Kidney (tissue), 14 donors: ENCODE results near the gene PLCD3. TPM values are rescaled to one million over a fixed set of nuclear protein-coding genes. Genes with fewer than 3 reads are reported as not detected.

Experiments
- DNase-seq, 5 donors: peaks; one replicate each; pipeline ENCODE4 v3.0.0-alpha.2; 2013 to 2020
- FAIRE-seq: peaks from 2 replicates; lab custom pipeline; 2012; peaks lifted over from hg19 to GRCh38; lab: Jason Lieb, UNC
- H3K27ac ChIP-seq, 2 donors: one replicate each; pipeline ENCODE4 v1.7.0; 2013; ENCODE audit warnings: low read depth in 2 of 2, low read length in 2 of 2, inconsistent platforms in 1 of 2
- H3K27me3 ChIP-seq: one replicate; pipeline ENCODE4 v1.7.1; 2013; ENCODE audit warnings: low read length, inconsistent platforms; ENCODE audit not compliant: control insufficient read depth, insufficient read depth
- H3K36me3 ChIP-seq, 3 donors: one replicate each; pipeline versions ENCODE4 v1.7.0 to v1.7.1; 2013; ENCODE audit warnings: low read length in 3 of 3, control low read depth in 1 of 3, inconsistent platforms in 1 of 3; ENCODE audit not compliant: insufficient read depth in 3 of 3, control insufficient read depth in 2 of 3
- H3K4me1 ChIP-seq, 3 donors: one replicate each; pipeline versions ENCODE4 v1.7.0 to v1.7.1; 2013; ENCODE audit warnings: low read length in 3 of 3, inconsistent platforms in 1 of 3, low read depth in 1 of 3; ENCODE audit not compliant: control insufficient read depth in 2 of 3, insufficient read depth in 2 of 3
- H3K4me3 ChIP-seq, 3 donors: one replicate each; pipeline versions ENCODE4 v1.7.0 to v1.8.1; 2013; ENCODE audit warnings: low read length in 3 of 3, control low read depth in 1 of 3, inconsistent platforms in 1 of 3
- H3K9ac ChIP-seq, 3 donors: one replicate each; pipeline versions ENCODE4 v1.7.0 to v1.7.1; 2013; ENCODE audit warnings: low read length in 3 of 3, control low read depth in 1 of 3, inconsistent platforms in 1 of 3
- H3K9me3 ChIP-seq, 3 donors: one replicate each; pipeline versions ENCODE4 v1.7.0 to v1.7.1; 2013; ENCODE audit warnings: low read length in 3 of 3, control low read depth in 1 of 3, inconsistent platforms in 1 of 3; ENCODE audit not compliant: control insufficient read depth in 2 of 3, insufficient read depth in 1 of 3
- CTCF ChIP-seq: IDR thresholded peaks from 3 replicates; pipeline ENCODE4 v1.5.1; 2012; ENCODE audit warnings: mild to moderate bottlenecking, moderate library complexity, borderline replicate concordance; ENCODE audit not compliant: insufficient read depth; ENCODE audit errors: extremely low read depth
- intact Hi-C: fragments of 100-400 bp; cut with DNase I; formaldehyde crosslinking; loops from one replicate; pipeline ENCODE4 v1.11.1; 2022
- polyA plus RNA-seq: library from polyadenylated mRNA; stranded (reverse); fragments of 350-450 nt; fragmentation: Illumina TruSeq; extraction: RNeasy Lipid Tissue Mini Kit (QIAGEN cat#74804); gene quantifications from one replicate; pipeline ENCODE4 v1.2.3, GENCODE V29; 2014; ENCODE audit warnings: low read depth, low replicate concordance; ENCODE audit not compliant: insufficient read depth
- total RNA-seq: library from RNA; stranded (reverse); fragmentation: NEBNext Ultra II Directional; extraction: Animal tissue kit (Norgen Biotek cat#: 25700); gene quantifications from one replicate; pipeline ENCODE4 v1.2.1, GENCODE V29; 2021
- donor health status: control.
- donor health status: control.
- donor health status: control.
- donor health status: control.
- donor health status: control.
- donor health status: DM: yes; HTN: yes; CAD: no.
- donor health status: Normal renal cell carcinoma (clear cell type).

The PLCD3 gene
- total and polyA plus RNA-seq, 2 donors from 2014 or later = 14.8 to 111 TPM

GRCh38 chr17:45073414-45074070 is 58.8 kb downstream of the PLCD3 start:
- TF ChIP-seq CTCF = no peak
- H3K4me1 ChIP-seq = peaks cover 0 to 5% (median 0%) of the 10 kb centered on the region in 3 donors
- H3K9ac ChIP-seq = no peak overlapping the region

GRCh38 chr17:45070809-45071208 is 61.5 kb downstream of the PLCD3 start:
- H3K27ac ChIP-seq = no peak overlapping the region
- no peak overlapping the region for H3K9ac ChIP-seq
- H3K4me3 ChIP-seq = no peak overlapping the region
- TF ChIP-seq CTCF = no peak
- intact Hi-C loops = no loop called here
- FAIRE-seq = no peak
- H3K4me1 ChIP-seq = no peaks in the 10 kb centered on the region
- DNase-seq = no peak
- H3K9me3 ChIP-seq = no peaks in the 10 kb centered on the region
- peaks cover 0 to 4% (median 3%) of the 10 kb centered on the region in 3 donors for H3K36me3 ChIP-seq
- H3K27me3 ChIP-seq = no peaks in the 10 kb centered on the region

More at GRCh38 chr17:45073414-45074070, 58.8 kb downstream of the PLCD3 start:
- Histone ChIP-seq H3K9me3 (no peaks in the 10 kb centered on the region), H3K27me3 (no peaks in the 10 kb centered on the region), H3K27ac (no peak overlapping the region), H3K36me3 (peaks cover 0 to 4% (median 3%) of the 10 kb centered on the region in 3 donors), H3K4me3 (no peak overlapping the region)
- FAIRE-seq (no peak), DNase-seq (no peak)
- intact Hi-C loops = no loop called here

DNA sequence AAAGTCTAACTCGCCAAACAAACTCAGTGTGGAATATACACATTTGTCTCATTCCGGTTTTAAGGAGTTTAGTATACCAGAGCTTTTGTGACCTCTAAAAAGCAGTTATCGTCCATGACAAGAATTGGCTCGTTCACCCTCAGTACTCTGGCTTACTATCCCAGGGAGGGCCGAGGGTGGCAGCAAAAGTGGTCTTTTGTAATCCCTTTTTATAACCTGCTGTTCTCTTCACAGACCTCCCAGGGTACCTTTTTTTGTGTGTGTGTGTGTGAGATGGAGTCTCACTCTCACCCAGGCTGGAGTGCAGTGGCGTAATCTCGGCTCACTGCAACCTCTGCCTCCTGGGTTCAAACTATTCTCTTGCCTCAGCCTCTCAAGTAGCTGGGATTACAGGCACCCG is 62.3 kb downstream of the PLCD3 start:
- no peak for TF ChIP-seq CTCF
- Histone ChIP-seq H3K4me3 (no peak overlapping the region), H3K27ac (no peak overlapping the region), H3K9ac (no peak overlapping the region), H3K27me3 (no peaks in the 10 kb centered on the region), H3K36me3 (peaks cover 0 to 4% (median 3%) of the 10 kb centered on the region in 3 donors), H3K9me3 (no peaks in the 10 kb centered on the region), H3K4me1 (peaks cover 0 to under 1% (median 0%) of the 10 kb centered on the region in 3 donors)
- no peak for DNase-seq
- intact Hi-C loops = no loop called here
- FAIRE-seq = no peak

- Histone ChIP-seq H3K4me3 (no peak overlapping the region), H3K9me3 (no peaks in the 10 kb centered on the region), H3K36me3 (peaks cover 0 to 3% (median 0%) of the 10 kb centered on the region in 3 donors), H3K4me1 (peaks cover 0 to 6% (median 0%) of the 10 kb centered on the region in 3 donors), H3K27ac (no peak overlapping the region), H3K9ac (no peak overlapping the region), H3K27me3 (no peaks in the 10 kb centered on the region)
- TF ChIP-seq CTCF = no peak
- DNase-seq = no peak
- no peak for FAIRE-seq
- intact Hi-C loops = no loop called here
Measured at GRCh38 chr17:45067637-45068036, 64.7 kb downstream of the PLCD3 start.
